IPS DF 6.9 (cell line): Measurements from ENCODE around the gene LILRA5.
"Not testable (repeated sequence)": the region's sequence is repeated elsewhere in the genome, so short reads cannot be mapped to it uniquely, and the experiment has no call there.

Experiments used
- DNase-seq: peaks from one replicate; pipeline ENCODE4 v3.0.0-alpha.2; 2013; ENCODE audit warnings: low read depth, low spot score
- H3K27ac ChIP-seq: one replicate; pipeline ENCODE4 v1.5.1; 2013; ENCODE audit warnings: low read length, control low read depth
- H3K27me3 ChIP-seq: 2 replicates; pipeline ENCODE4 v1.6.1; 2013; ENCODE audit warnings: mild to moderate bottlenecking, low read length; ENCODE audit not compliant: control insufficient read depth, insufficient read depth
- H3K36me3 ChIP-seq: 2 replicates; pipeline ENCODE4 v1.6.1; 2013; ENCODE audit warnings: low read length; ENCODE audit not compliant: control insufficient read depth, insufficient read depth
- H3K4me1 ChIP-seq: 2 replicates; pipeline ENCODE4 v1.6.1; 2013; ENCODE audit warnings: low read length; ENCODE audit not compliant: control insufficient read depth, insufficient read depth
- H3K4me3 ChIP-seq: 2 replicates; pipeline ENCODE4 v1.5.1; 2013; ENCODE audit warnings: mild to moderate bottlenecking, low read length
- H3K9me3 ChIP-seq: 2 replicates; pipeline ENCODE4 v1.6.1; 2013; ENCODE audit warnings: low read length, inconsistent platforms; ENCODE audit not compliant: control insufficient read depth, insufficient read depth
- WGBS: extraction: QIAGEN DNeasy Blood & Tissue Kit; methylation state at CpG from one replicate; pipeline ENCODE4 v1.1.7; 2013; ENCODE audit warnings: mixed read lengths, missing lambda C conversion rate; ENCODE audit not compliant: insufficient read length, insufficient coverage; 5-methylcytosine and 5-hydroxymethylcytosine counted together

The LILRA5 gene

GRCh38 chr19:54286283-54286682 is 26.7 kb downstream of the LILRA5 start:
- not testable (repeated sequence) for DNase-seq, H3K27ac ChIP-seq, H3K9me3 ChIP-seq, H3K27me3 ChIP-seq, H3K4me1 ChIP-seq, H3K36me3 ChIP-seq, H3K4me3 ChIP-seq
- WGBS, result no CpG with 5 or more reads among the region's 10 CpGs

- H3K27me3 ChIP-seq, H3K27ac ChIP-seq, H3K4me3 ChIP-seq, H3K9me3 ChIP-seq, DNase-seq, H3K36me3 ChIP-seq, H3K4me1 ChIP-seq: not testable (repeated sequence)
- no CpG with 5 or more reads among the region's 12 CpGs for WGBS
Measured at GRCh38 chr19:54285427-54286056, 27.4 kb downstream of the LILRA5 start.

GRCh38 chr19:54282686-54283470 is 30.1 kb downstream of the LILRA5 start:
- Histone ChIP-seq H3K27ac (no peak overlapping the region), H3K9me3 (no peaks in the 10 kb centered on the region), H3K4me1 (no peaks in the 10 kb centered on the region; the same call in 1 of the 2 replicates), H3K4me3 (no peak overlapping the region), H3K27me3 (no peaks in the 10 kb centered on the region), H3K36me3 (no peaks in the 10 kb centered on the region)
- no peak for DNase-seq
- no CpG with 5 or more reads among the region's 9 CpGs for WGBS

- not testable (repeated sequence) for DNase-seq, H3K36me3 ChIP-seq, H3K27me3 ChIP-seq, H3K27ac ChIP-seq, H3K4me1 ChIP-seq, H3K9me3 ChIP-seq, H3K4me3 ChIP-seq
- no CpG with 5 or more reads among the region's 5 CpGs for WGBS
Measured at GRCh38 chr19:54281729-54282075, 31.3 kb downstream of the LILRA5 start.

GRCh38 chr19:54281007-54281728 is 31.8 kb downstream of the LILRA5 start, which contains the start of gene LILRB2:
LILRB2 (minus strand) TSS chr19:54281110; CDS start chr19:54280496, 614 bp downstream.
- Histone ChIP-seq H3K4me1 (no peaks in the 10 kb centered on the region; the same call in 1 of the 2 replicates), H3K4me3 (no peak within 1 kb of the TSS), H3K27me3 (no peaks in the 10 kb centered on the region), H3K36me3 (no peaks in the 10 kb centered on the region), H3K27ac (no peak within 1 kb of the TSS), H3K9me3 (no peaks in the 10 kb centered on the region)
- no peak for DNase-seq
- no CpG with 5 or more reads among the region's 12 CpGs for WGBS

GRCh38 chr19:54280441-54280840 is 32.5 kb downstream of the LILRA5 start:
- H3K36me3 ChIP-seq, DNase-seq, H3K4me3 ChIP-seq, H3K27ac ChIP-seq, H3K9me3 ChIP-seq, H3K4me1 ChIP-seq, H3K27me3 ChIP-seq: not testable (repeated sequence)
- WGBS, result no CpG with 5 or more reads among the region's 10 CpGs

GRCh38 chr19:54280025-54280424 is 32.9 kb downstream of the LILRA5 start:
- not testable (repeated sequence) for H3K4me1 ChIP-seq, DNase-seq, H3K27ac ChIP-seq, H3K27me3 ChIP-seq, H3K4me3 ChIP-seq, H3K9me3 ChIP-seq, H3K36me3 ChIP-seq
- WGBS, result no CpG with 5 or more reads among the region's 4 CpGs

GRCh38 chr19:54279406-54279962 is 33.5 kb downstream of the LILRA5 start:
- no CpG with 5 or more reads among the region's 18 CpGs for WGBS
- Histone ChIP-seq H3K4me1 (no peaks in the 10 kb centered on the region), H3K27me3 (no peaks in the 10 kb centered on the region), H3K27ac (no peak overlapping the region), H3K4me3 (no peak overlapping the region), H3K36me3 (no peaks in the 10 kb centered on the region), H3K9me3 (no peaks in the 10 kb centered on the region)
- no peak for DNase-seq

- not testable (repeated sequence) for H3K4me3 ChIP-seq, H3K4me1 ChIP-seq, H3K9me3 ChIP-seq, H3K27ac ChIP-seq, H3K36me3 ChIP-seq, H3K27me3 ChIP-seq, DNase-seq
- no CpG with 5 or more reads among the region's 15 CpGs for WGBS
Measured at GRCh38 chr19:54278571-54279195, 34.3 kb downstream of the LILRA5 start.

GRCh38 chr19:54278056-54278455 is 34.9 kb downstream of the LILRA5 start:
- H3K36me3 ChIP-seq, H3K27ac ChIP-seq, H3K4me3 ChIP-seq, H3K27me3 ChIP-seq, DNase-seq, H3K4me1 ChIP-seq, H3K9me3 ChIP-seq: not testable (repeated sequence)
- no CpG with 5 or more reads among the region's 13 CpGs for WGBS
